Keratinocyte (primary cell): Measurements from ENCODE around the gene WDR27.

Source experiments
- CTCF ChIP-seq, 3 experiments: IDR thresholded peaks in 1 of 3; conservative IDR thresholded peaks in 1 of 3; optimal IDR thresholded peaks in 1 of 3; 2 replicates in 2 of 3; 3 replicates in 1 of 3; pipeline versions ENCODE3 to v1.5.1; 2011; ENCODE audit warnings: low read length in 3 of 3, mild to moderate bottlenecking in 3 of 3, moderate library complexity in 2 of 3, control low read depth in 1 of 3, inconsistent platforms in 1 of 3; ENCODE audit not compliant: insufficient read depth in 2 of 3; ENCODE audit errors: extremely low read depth in 1 of 3
- EZH2 ChIP-seq: IDR thresholded peaks from one replicate; pipeline ENCODE4 v1.6.1; 2012; ENCODE audit warnings: inconsistent platforms, mild to moderate bottlenecking, low read length, moderate library complexity

- TF ChIP-seq CTCF (optimal IDR thresholded peaks at IDR 0.05 in 1 of 3, IDR thresholded peaks at IDR 0.05 in 1 of 3, conservative IDR thresholded peaks at IDR 0.05 in 1 of 3; ENCODE audit: extremely low read depth in 1 of 3, insufficient read depth in 2 of 3, low read length in 3 of 3) (no peak), EZH2 (no peak)
Observed at GRCh38 chr6:169425628-169426370, 276.0 kb downstream of the WDR27 start.
